Lung (tissue), 12 donors: ENCODE data around the gene CCDC6. TPM values are rescaled to one million over a fixed set of nuclear protein-coding genes. Genes with fewer than 3 reads are reported as not detected.
"Not testable (repeated sequence)": the region's sequence is repeated elsewhere in the genome, so short reads cannot be mapped to it uniquely, and the experiment has no call there.

ENCODE experiments used
- ATAC-seq: fragments of 200-7000 bp; cut with Tn5 transposase; one replicate; pipeline ENCODE4 v1.9.1; 2020; ENCODE audit warnings: moderate number of reproducible peaks; ENCODE audit not compliant: insufficient read depth, low FRiP score
- DNase-seq, 3 donors: peaks; one replicate each; pipeline ENCODE4 v3.0.0-alpha.2; 2013 to 2017
- H3K27ac ChIP-seq, 2 donors: one replicate each; pipeline ENCODE4 v1.5.1; 2013; ENCODE audit warnings: mild to moderate bottlenecking in 2 of 2, moderate library complexity in 2 of 2, control low read depth in 1 of 2, inconsistent platforms in 1 of 2, low read depth in 1 of 2, low read length in 1 of 2
- H3K27me3 ChIP-seq, 3 donors: one replicate each; pipeline ENCODE4 v1.5.1; 2013; ENCODE audit warnings: low read length in 2 of 3; ENCODE audit not compliant: control insufficient read depth in 3 of 3, insufficient read depth in 3 of 3
- H3K36me3 ChIP-seq, 4 donors: one replicate each; pipeline ENCODE4 v1.5.1; 2013; ENCODE audit warnings: low read length in 4 of 4, mild to moderate bottlenecking in 1 of 4, moderate library complexity in 1 of 4; ENCODE audit not compliant: control insufficient read depth in 4 of 4, insufficient read depth in 4 of 4
- H3K4me1 ChIP-seq, 5 donors: one replicate each; pipeline ENCODE4 v1.5.1; 2013; ENCODE audit warnings: low read length in 5 of 5, mild to moderate bottlenecking in 2 of 5, moderate library complexity in 1 of 5; ENCODE audit not compliant: control insufficient read depth in 5 of 5, insufficient read depth in 5 of 5
- H3K4me3 ChIP-seq: one replicate; pipeline ENCODE4 v1.5.1; 2013; ENCODE audit warnings: mild to moderate bottlenecking, control low read depth, moderate library complexity
- H3K9ac ChIP-seq, 2 donors: one replicate each; pipeline ENCODE4 v1.5.1; 2013; ENCODE audit warnings: low read length in 2 of 2, control low read depth in 1 of 2; ENCODE audit not compliant: insufficient read depth in 1 of 2
- H3K9me3 ChIP-seq, 4 donors: one replicate each; pipeline ENCODE4 v1.5.1; 2013; ENCODE audit warnings: low read length in 3 of 4, mild to moderate bottlenecking in 1 of 4, moderate library complexity in 1 of 4; ENCODE audit not compliant: control insufficient read depth in 4 of 4, insufficient read depth in 3 of 4
- CTCF ChIP-seq: IDR thresholded peaks from 2 replicates; pipeline ENCODE4 v1.5.1; 2012; ENCODE audit warnings: mild to moderate bottlenecking; ENCODE audit errors: control extremely low read depth, extremely low read depth
- WGBS, 2 donors: extraction: QIAGEN DNeasy Blood & Tissue Kit; methylation state at CpG; one replicate each; pipeline ENCODE4 v1.1.7; 2013; 5-methylcytosine and 5-hydroxymethylcytosine counted together
- polyA plus RNA-seq, 2 donors: library from polyadenylated mRNA; stranded (reverse); fragments of 200-250 nt; gene quantifications; one replicate each; pipeline ENCODE4 v1.2.1, GENCODE V29; 2013
- total RNA-seq, 2 donors: library from RNA; depleted of rRNA in 1 of 2; stranded (reverse); fragments of >200 nt in 1 of 2; gene quantifications; one replicate each; pipeline ENCODE4 v1.2.1, GENCODE V29; 2014 to 2021
- donor health status: control.
- donor health status: control.
- donor health status: Bipolar disorder and iron deficiency.
- donor health status: healthy.
- donor health status: DM: yes; HTN: yes; CAD: no.

Gene CCDC6
- total and polyA plus RNA-seq, 4 donors, result 13.2 to 77.2 (median 28.1) TPM

- no peak for TF ChIP-seq CTCF
- Histone ChIP-seq H3K4me3 (no peak overlapping the region), H3K36me3 (no peaks in the 10 kb centered on the region), H3K9ac (no peak overlapping the region), H3K4me1 (peaks cover 0 to 28% (median 8%) of the 10 kb centered on the region in 5 donors), H3K27me3 (no peaks in the 10 kb centered on the region), H3K9me3 (no peaks in the 10 kb centered on the region), H3K27ac (no peak overlapping the region)
- no peak for DNase-seq
- WGBS, 2 donors, result 87% methylated on average over 7 of the region's 7 CpGs
- ATAC-seq, result no peak
These were observed 29.1 kb downstream of the CCDC6 start for GRCh38 chr10:59877191-59877671.

- H3K27me3 ChIP-seq, result no peaks in the 10 kb centered on the region
- no peak for TF ChIP-seq CTCF
- ATAC-seq (no peak), DNase-seq (no peak)
- H3K9me3 ChIP-seq, result no peaks in the 10 kb centered on the region
- no peak overlapping the region for H3K4me3 ChIP-seq
- H3K27ac ChIP-seq, result no peak overlapping the region
- H3K9ac ChIP-seq, result no peak overlapping the region
- 91% methylated on average over 2 of the region's 2 CpGs for WGBS, 2 donors
- H3K4me1 ChIP-seq, result peaks cover 0 to 28% (median 12%) of the 10 kb centered on the region in 5 donors
- no peaks in the 10 kb centered on the region for H3K36me3 ChIP-seq
These were observed 29.7 kb downstream of the CCDC6 start for GRCh38 chr10:59876695-59877094.

GRCh38 chr10:59876208-59876607 lies 30.1 kb downstream of the CCDC6 start:
- not testable (repeated sequence) for H3K4me3 ChIP-seq, H3K27me3 ChIP-seq, ATAC-seq, H3K9me3 ChIP-seq, H3K9ac ChIP-seq, H3K27ac ChIP-seq, DNase-seq, H3K36me3 ChIP-seq
- 83 to 96% methylated on average over 9 of the region's 9 CpGs for WGBS, 2 donors
- peaks cover 0 to 28% (median 12%) of the 10 kb centered on the region in 5 donors for H3K4me1 ChIP-seq

GRCh38 chr10:59873896-59874295 lies 32.5 kb downstream of the CCDC6 start:
- Histone ChIP-seq H3K4me3 (no peak overlapping the region), H3K27ac (no peak overlapping the region), H3K36me3 (no peaks in the 10 kb centered on the region), H3K9ac (no peak overlapping the region), H3K4me1 (peaks cover 0 to 27% (median 13%) of the 10 kb centered on the region in 5 donors), H3K27me3 (no peaks in the 10 kb centered on the region), H3K9me3 (no peaks in the 10 kb centered on the region)
- DNase-seq, result no peak
- 84 to 90% methylated on average over 4 of the region's 4 CpGs for WGBS, 2 donors
- TF ChIP-seq CTCF, result no peak
- ATAC-seq, result no peak
